Trophoblast cell (in vitro differentiated cells and primary cell): ENCODE measurements around the gene TMBIM4.

Source experiments
- DNase-seq, 2 donors: peaks; one replicate each; pipeline ENCODE4 v3.0.0-alpha.2; 2016
- H2AFZ ChIP-seq: 2 replicates; pipeline ENCODE4 v1.6.1; 2013; ENCODE audit warnings: low read length, moderate library complexity, mild to moderate bottlenecking; ENCODE audit not compliant: insufficient read depth, poor library complexity
- H2AK5ac ChIP-seq: 2 replicates; pipeline ENCODE4 v1.6.1; 2013; ENCODE audit warnings: mild to moderate bottlenecking, low read length
- H2BK120ac ChIP-seq: 2 replicates; pipeline ENCODE4 v1.6.1; 2013; ENCODE audit warnings: low read length, mild to moderate bottlenecking, moderate library complexity; ENCODE audit not compliant: insufficient read depth, poor library complexity
- H2BK12ac ChIP-seq: 2 replicates; pipeline ENCODE4 v1.6.1; 2013; ENCODE audit warnings: mild to moderate bottlenecking, low read length, moderate library complexity
- H2BK5ac ChIP-seq: 2 replicates; pipeline ENCODE4 v1.6.1; 2013; ENCODE audit warnings: low read length, low read depth, moderate library complexity, mild to moderate bottlenecking; ENCODE audit not compliant: poor library complexity
- H3K14ac ChIP-seq: 2 replicates; pipeline ENCODE4 v1.6.1; 2013; ENCODE audit warnings: mild to moderate bottlenecking, low read length
- H3K18ac ChIP-seq: 2 replicates; pipeline ENCODE4 v1.6.1; 2013; ENCODE audit warnings: mild to moderate bottlenecking, low read length
- H3K23ac ChIP-seq: 2 replicates; pipeline ENCODE4 v1.6.1; 2013; ENCODE audit warnings: low read length
- H3K27ac ChIP-seq: 2 replicates; pipeline ENCODE4 v1.5.1; 2013; ENCODE audit warnings: low read depth, mild to moderate bottlenecking, inconsistent platforms, low read length, moderate library complexity
- H3K27me3 ChIP-seq: 2 replicates; pipeline ENCODE4 v1.6.1; 2013; ENCODE audit warnings: inconsistent platforms, mild to moderate bottlenecking, low read length, moderate library complexity; ENCODE audit not compliant: insufficient read depth
- H3K36me3 ChIP-seq, 2 experiments: 1 replicate in 1 of 2; 2 replicates in 1 of 2; pipeline ENCODE4 v1.6.1; 2013; ENCODE audit warnings: low read length in 2 of 2, mild to moderate bottlenecking in 2 of 2, moderate library complexity in 1 of 2; ENCODE audit not compliant: insufficient read depth in 2 of 2, control insufficient read depth in 1 of 2
- H3K4ac ChIP-seq: 2 replicates; pipeline ENCODE4 v1.6.1; 2013; ENCODE audit warnings: low read depth, mild to moderate bottlenecking, low read length, moderate library complexity
- H3K4me1 ChIP-seq, 2 experiments: 1 replicate in 1 of 2; 2 replicates in 1 of 2; pipeline ENCODE4 v1.6.1; 2013; ENCODE audit warnings: low read length in 2 of 2, mild to moderate bottlenecking in 2 of 2, moderate library complexity in 1 of 2; ENCODE audit not compliant: insufficient read depth in 2 of 2, control insufficient read depth in 1 of 2
- H3K4me2 ChIP-seq: 2 replicates; pipeline ENCODE4 v1.6.1; 2013; ENCODE audit warnings: inconsistent platforms, mild to moderate bottlenecking, low read length, moderate library complexity
- H3K4me3 ChIP-seq: 2 replicates; pipeline ENCODE4 v1.5.1; 2013; ENCODE audit warnings: mild to moderate bottlenecking, low read depth, low read length, inconsistent platforms
- H3K79me1 ChIP-seq: one replicate; pipeline ENCODE4 v1.6.1; 2013; ENCODE audit warnings: low read length
- H3K79me2 ChIP-seq: 2 replicates; pipeline ENCODE4 v1.6.1; 2013; ENCODE audit warnings: low read length, mild to moderate bottlenecking; ENCODE audit not compliant: control insufficient read depth, insufficient read depth, poor library complexity
- H3K9ac ChIP-seq: 2 replicates; pipeline ENCODE4 v1.6.1; 2013; ENCODE audit warnings: mild to moderate bottlenecking, low read length
- H3K9me3 ChIP-seq: 2 replicates; pipeline ENCODE4 v1.6.1; 2013; ENCODE audit warnings: low read depth, mild to moderate bottlenecking, control low read depth, inconsistent platforms, low read length; ENCODE audit not compliant: insufficient read depth
- H4K12ac ChIP-seq: 2 replicates; pipeline ENCODE4 v1.6.1; 2013; ENCODE audit warnings: low read depth, mild to moderate bottlenecking, low read length, moderate library complexity
- H4K8ac ChIP-seq: 2 replicates; pipeline ENCODE4 v1.6.1; 2013; ENCODE audit warnings: low read depth, mild to moderate bottlenecking, low read length, moderate library complexity
- H4K91ac ChIP-seq: one replicate; pipeline ENCODE4 v1.6.1; 2013; ENCODE audit warnings: low read depth, mild to moderate bottlenecking, low read length, moderate library complexity
- WGBS: extraction: QIAGEN DNeasy Blood & Tissue Kit; methylation state at CpG from one replicate; pipeline ENCODE4 v1.1.7; 2013; ENCODE audit warnings: missing lambda C conversion rate; ENCODE audit not compliant: insufficient read length, insufficient coverage; ENCODE audit errors: extremely low coverage; 5-methylcytosine and 5-hydroxymethylcytosine counted together

TMBIM4 gene

DNA sequence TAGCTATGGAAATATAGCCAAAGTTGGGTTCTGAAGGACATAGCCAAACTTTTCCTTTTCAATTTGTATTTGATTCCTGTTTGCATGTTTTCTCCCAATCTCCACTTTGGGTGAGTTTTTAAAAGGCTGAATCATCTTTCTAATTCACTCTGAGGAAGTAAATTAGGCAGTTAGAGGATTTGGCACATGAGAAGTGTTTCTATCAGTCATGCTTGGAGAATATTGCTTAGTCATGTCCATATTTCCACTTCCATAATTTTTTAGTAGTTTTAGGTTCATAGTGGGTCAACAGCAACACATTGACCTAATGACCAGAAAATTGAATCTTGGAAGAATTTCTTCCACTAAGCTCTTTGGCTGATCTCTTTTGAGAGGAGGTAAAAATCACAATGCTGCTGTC lies 41.0 kb upstream of the TMBIM4 start:
- Histone ChIP-seq H2AK5ac (no peak overlapping the region), H2BK12ac (no peak overlapping the region), H2AFZ (no peak overlapping the region)

GRCh38 chr12:66206141-66206540 lies 36.3 kb upstream of the TMBIM4 start:
- no peak overlapping the region for H3K27ac ChIP-seq
- no peaks in the 10 kb centered on the region for H3K79me2 ChIP-seq
- H3K27me3 ChIP-seq, result no peaks in the 10 kb centered on the region
- DNase-seq, result no peak
- WGBS, result no CpG with 5 or more reads among the region's 1 CpG
- no peak overlapping the region for H3K23ac ChIP-seq
- no peak overlapping the region for H2BK5ac ChIP-seq
- H3K4me3 ChIP-seq, result no peak overlapping the region
- no peak overlapping the region for H2AFZ ChIP-seq
- no peaks in the 10 kb centered on the region for H3K36me3 ChIP-seq
- H2BK12ac ChIP-seq, result no peak overlapping the region
- H2BK120ac ChIP-seq, result no peak overlapping the region
- no peak overlapping the region for H4K91ac ChIP-seq
- no peaks in the 10 kb centered on the region for H3K9me3 ChIP-seq
- H3K14ac ChIP-seq, result no peak overlapping the region
- no peak overlapping the region for H2AK5ac ChIP-seq
- no peak overlapping the region for H3K9ac ChIP-seq
- H3K79me1 ChIP-seq, result no peaks in the 10 kb centered on the region
- no peak overlapping the region for H3K4ac ChIP-seq
- H4K12ac ChIP-seq, result no peak overlapping the region
- no peak overlapping the region for H3K18ac ChIP-seq
- no peaks in the 10 kb centered on the region for H3K4me1 ChIP-seq
- no peak overlapping the region for H3K4me2 ChIP-seq
- H4K8ac ChIP-seq, result no peak overlapping the region

More for the DNA sequence above, 41.0 kb upstream of the TMBIM4 start:
- Histone ChIP-seq H4K91ac (no peak overlapping the region), H3K9ac (no peak overlapping the region), H3K23ac (no peak overlapping the region), H4K8ac (no peak overlapping the region), H3K14ac (no peak overlapping the region), H3K27ac (no peak overlapping the region), H3K79me2 (no peaks in the 10 kb centered on the region), H3K27me3 (no peaks in the 10 kb centered on the region), H3K18ac (no peak overlapping the region), H3K9me3 (no peaks in the 10 kb centered on the region), H3K4me3 (no peak overlapping the region), H4K12ac (no peak overlapping the region), H3K79me1 (no peaks in the 10 kb centered on the region), H2BK5ac (no peak overlapping the region), H3K4ac (no peak overlapping the region), H3K36me3 (no peaks in the 10 kb centered on the region), H2BK120ac (no peak overlapping the region), H3K4me1 (no peaks in the 10 kb centered on the region), H3K4me2 (no peak overlapping the region)
- no peak for DNase-seq

DNA sequence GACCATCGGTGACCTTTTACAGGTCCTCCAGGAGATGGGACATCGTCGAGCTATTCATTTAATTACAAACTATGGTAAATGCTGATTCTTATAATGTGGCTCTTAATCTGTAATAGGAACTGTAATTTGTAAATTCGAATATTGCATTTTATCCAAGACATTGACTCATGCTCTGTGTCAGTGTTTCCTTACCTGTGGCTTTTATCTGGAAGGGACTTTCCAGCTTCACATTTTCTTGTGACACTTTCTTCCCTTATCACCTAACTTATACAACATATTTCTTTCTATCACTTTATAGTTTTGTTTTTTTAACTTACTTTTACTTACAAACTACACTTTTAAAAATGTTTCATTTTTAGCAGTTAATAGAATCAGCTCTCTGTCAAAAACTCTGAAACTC lies 34.0 kb upstream of the TMBIM4 start:
- H3K18ac ChIP-seq, result no peak overlapping the region
- no peak overlapping the region for H2BK120ac ChIP-seq
- H3K9ac ChIP-seq, result no peak overlapping the region
- H3K79me1 ChIP-seq, result no peaks in the 10 kb centered on the region
- H2AFZ ChIP-seq, result no peak overlapping the region
- DNase-seq, result no peak
- no CpG with 5 or more reads among the region's 4 CpGs for WGBS
- H3K36me3 ChIP-seq, result no peaks in the 10 kb centered on the region
- no peak overlapping the region for H3K23ac ChIP-seq
- H4K8ac ChIP-seq, result no peak overlapping the region
- no peaks in the 10 kb centered on the region for H3K4me1 ChIP-seq
- no peak overlapping the region for H4K12ac ChIP-seq
- H3K27ac ChIP-seq, result no peak overlapping the region
- no peak overlapping the region for H3K4ac ChIP-seq
- no peak overlapping the region for H2AK5ac ChIP-seq
- no peak overlapping the region for H2BK5ac ChIP-seq
- no peaks in the 10 kb centered on the region for H3K27me3 ChIP-seq
- no peak overlapping the region for H2BK12ac ChIP-seq
- H3K14ac ChIP-seq, result no peak overlapping the region
- no peaks in the 10 kb centered on the region for H3K79me2 ChIP-seq
- H3K4me3 ChIP-seq, result no peak overlapping the region
- no peak overlapping the region for H3K4me2 ChIP-seq
- no peak overlapping the region for H4K91ac ChIP-seq
- H3K9me3 ChIP-seq, result no peaks in the 10 kb centered on the region

DNA sequence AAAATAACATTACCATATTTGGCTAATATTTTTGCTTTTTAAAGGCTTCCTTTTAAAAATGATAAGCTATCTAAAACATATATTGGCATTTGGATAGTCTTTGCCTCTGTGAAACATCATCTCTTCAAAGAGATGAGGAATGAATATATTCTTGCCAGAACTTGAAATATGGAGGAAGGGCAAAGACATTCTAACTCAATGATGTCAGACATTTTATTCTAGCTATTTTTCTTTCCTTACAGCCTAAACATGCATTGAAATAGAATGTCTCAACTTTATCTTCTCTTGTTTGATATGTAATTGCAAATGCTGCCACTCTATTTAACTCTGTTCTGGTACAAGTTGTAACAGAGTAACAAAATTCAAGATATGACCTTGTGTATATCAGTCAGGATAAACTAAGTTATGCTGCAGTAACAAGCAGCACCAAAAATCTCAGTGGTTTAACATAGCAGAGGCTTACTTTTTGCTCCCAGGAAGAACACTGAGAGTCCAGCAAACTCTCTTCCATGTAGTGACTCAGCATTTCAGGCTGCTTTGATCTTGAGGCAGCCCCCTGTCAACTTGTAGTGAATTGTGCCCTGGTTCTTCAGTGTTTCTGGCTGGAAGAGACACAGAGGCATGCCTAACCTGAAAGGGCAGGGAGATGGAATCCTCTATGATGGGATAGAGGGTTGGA lies 30.2 kb upstream of the TMBIM4 start:
- H2BK12ac ChIP-seq, result no peak overlapping the region
- H3K4ac ChIP-seq, result no peak overlapping the region
- no peak overlapping the region for H2AK5ac ChIP-seq
- no peak overlapping the region for H4K8ac ChIP-seq
- H3K36me3 ChIP-seq, result no peaks in the 10 kb centered on the region
- no peak overlapping the region for H3K23ac ChIP-seq
- no peak overlapping the region for H3K14ac ChIP-seq
- H3K9ac ChIP-seq, result no peak overlapping the region
- H2BK120ac ChIP-seq, result no peak overlapping the region
- no peak overlapping the region for H3K4me3 ChIP-seq
- H2BK5ac ChIP-seq, result no peak overlapping the region
- no peak overlapping the region for H4K12ac ChIP-seq
- no peak overlapping the region for H3K27ac ChIP-seq
- H3K79me1 ChIP-seq, result no peaks in the 10 kb centered on the region
- no peaks in the 10 kb centered on the region for H3K9me3 ChIP-seq
- no peak overlapping the region for H3K18ac ChIP-seq
- H3K4me2 ChIP-seq, result no peak overlapping the region
- no peak overlapping the region for H2AFZ ChIP-seq
- H3K4me1 ChIP-seq, result no peaks in the 10 kb centered on the region
- no peaks in the 10 kb centered on the region for H3K27me3 ChIP-seq
- no peaks in the 10 kb centered on the region for H3K79me2 ChIP-seq
- H4K91ac ChIP-seq, result no peak overlapping the region
- no peak for DNase-seq
